Measurements from ENCODE around the gene EBP.

GRCh38 chrX:48511560-48511959 is 10.0 kb upstream of the EBP start:
- no peak for TF ChIP-seq MYC (IDR thresholded peaks at IDR 0.05; ENCODE audit: low read depth, low read length)
- TF ChIP-seq CTCF (IDR thresholded peaks at IDR 0.05; ENCODE audit: extremely low read depth in 1 of 2, insufficient read depth in 1 of 2, low read depth in 1 of 2, low read length in 2 of 2): peak in 1 of 2 donors; percentile 42
- no peak for TF ChIP-seq POLR2A (IDR thresholded peaks at IDR 0.05; ENCODE audit: low read depth, low read length)
- TF ChIP-seq EZH2 (IDR thresholded peaks at IDR 0.05; ENCODE audit: borderline replicate concordance, low read depth, low read length, severe bottlenecking): no peak
- TF ChIP-seq JUN (IDR thresholded peaks at IDR 0.05; ENCODE audit: borderline replicate concordance, insufficient read depth, insufficient read length, low read depth): no peak
- no peak for TF ChIP-seq POLR2AphosphoS5 (IDR thresholded peaks at IDR 0.05; ENCODE audit: insufficient read depth, low read depth, low read length)
